ENCODE data around the gene PTPRN2. TPM values are rescaled to one million over a fixed set of nuclear protein-coding genes. Genes with fewer than 3 reads are reported as not detected.

PTPRN2 gene
- total and polyA plus RNA-seq, 7 donors, result 3.2 to 7.1 (median 5.5) TPM

DNA sequence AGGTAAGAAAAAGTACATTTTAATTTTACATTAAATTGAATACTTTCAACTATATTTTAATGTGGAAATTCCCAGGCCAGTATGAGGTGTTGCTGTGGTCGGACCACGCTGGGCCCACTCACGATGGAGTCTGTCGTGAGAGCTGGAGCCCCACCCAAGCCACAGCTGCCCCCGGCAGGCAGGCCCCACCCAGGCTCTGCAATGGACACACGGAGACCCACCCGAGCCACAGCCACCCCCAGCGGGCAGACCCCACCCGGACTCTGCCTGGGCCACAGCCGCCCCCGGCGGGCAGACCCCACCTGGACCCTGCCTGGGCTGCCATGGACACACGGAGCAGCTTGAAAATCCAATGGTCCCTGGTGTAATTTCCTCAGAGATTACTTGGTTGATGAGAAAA lies 141.3 kb downstream of the PTPRN2 start:
- TF ChIP-seq POLR2AphosphoS5 (IDR thresholded peaks at IDR 0.05), result no peak
- no peak for TF ChIP-seq POLR2A (IDR thresholded peaks at IDR 0.05)
- TF ChIP-seq, protein P1, sequence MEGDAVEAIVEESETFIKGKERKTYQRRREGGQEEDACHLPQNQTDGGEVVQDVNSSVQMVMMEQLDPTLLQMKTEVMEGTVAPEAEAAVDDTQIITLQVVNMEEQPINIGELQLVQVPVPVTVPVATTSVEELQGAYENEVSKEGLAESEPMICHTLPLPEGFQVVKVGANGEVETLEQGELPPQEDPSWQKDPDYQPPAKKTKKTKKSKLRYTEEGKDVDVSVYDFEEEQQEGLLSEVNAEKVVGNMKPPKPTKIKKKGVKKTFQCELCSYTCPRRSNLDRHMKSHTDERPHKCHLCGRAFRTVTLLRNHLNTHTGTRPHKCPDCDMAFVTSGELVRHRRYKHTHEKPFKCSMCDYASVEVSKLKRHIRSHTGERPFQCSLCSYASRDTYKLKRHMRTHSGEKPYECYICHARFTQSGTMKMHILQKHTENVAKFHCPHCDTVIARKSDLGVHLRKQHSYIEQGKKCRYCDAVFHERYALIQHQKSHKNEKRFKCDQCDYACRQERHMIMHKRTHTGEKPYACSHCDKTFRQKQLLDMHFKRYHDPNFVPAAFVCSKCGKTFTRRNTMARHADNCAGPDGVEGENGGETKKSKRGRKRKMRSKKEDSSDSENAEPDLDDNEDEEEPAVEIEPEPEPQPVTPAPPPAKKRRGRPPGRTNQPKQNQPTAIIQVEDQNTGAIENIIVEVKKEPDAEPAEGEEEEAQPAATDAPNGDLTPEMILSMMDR (IDR thresholded peaks at IDR 0.05), result no peak
- no peak for TF ChIP-seq EP300 (IDR thresholded peaks at IDR 0.05)
- no peak for DNase-seq
- Histone ChIP-seq H3K27me3 (no peaks in the 10 kb centered on the region), H3K4me3 (no peak overlapping the region), H3K27ac (no peak overlapping the region), H3K36me3 (no peaks in the 10 kb centered on the region), H3K9me3 (no peaks in the 10 kb centered on the region), H3K4me1 (no peaks in the 10 kb centered on the region)
- WGBS, 2 donors, result 76 to 89% methylated on average over 13 of the region's 13 CpGs
- intact Hi-C loops (cut with DNase I), result no loop called here

DNA sequence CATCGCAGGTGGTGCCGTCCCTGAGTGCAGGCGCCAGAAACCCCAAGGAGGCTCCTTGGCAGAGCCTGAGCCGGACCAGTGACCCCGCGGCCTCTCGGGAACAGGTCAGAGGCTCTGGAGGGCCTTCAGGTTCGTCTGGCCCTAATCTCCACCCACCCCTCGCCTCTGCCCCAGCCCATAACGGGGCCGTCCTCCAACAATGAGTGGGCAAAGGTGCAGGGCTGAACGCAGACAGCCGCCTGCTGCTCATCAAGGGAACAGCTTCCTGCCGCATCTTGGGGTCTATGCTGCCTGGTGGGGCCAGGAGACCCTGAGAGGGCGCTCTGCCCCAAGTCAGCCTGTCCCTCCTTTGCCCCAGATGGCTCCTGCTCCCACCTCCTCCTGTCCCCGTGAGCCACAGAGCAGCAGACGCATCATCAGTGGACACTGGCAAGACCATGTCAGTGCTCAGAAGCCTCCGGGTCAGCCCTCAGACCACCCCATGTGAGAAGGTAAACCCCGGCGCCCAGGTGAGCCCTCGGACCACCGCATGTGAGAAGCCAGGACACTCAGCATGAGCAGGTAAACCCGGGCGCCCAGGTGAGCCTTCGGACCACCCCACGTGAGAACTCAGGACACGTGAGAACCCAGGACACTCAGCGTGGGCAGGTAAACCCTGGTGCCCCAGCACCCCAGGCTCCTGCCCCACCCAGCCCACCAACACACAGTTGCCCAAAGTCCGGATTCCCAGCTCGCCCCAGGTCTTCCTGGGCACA lies 142.0 kb downstream of the PTPRN2 start:
- H3K4me3 ChIP-seq, result no peak overlapping the region
- H3K27ac ChIP-seq, result no peak overlapping the region
- DNase-seq, result no peak
- H3K36me3 ChIP-seq, result no peaks in the 10 kb centered on the region
- 85 to 89% methylated on average over 30 of the region's 30 CpGs for WGBS, 2 donors
- no peaks in the 10 kb centered on the region for H3K4me1 ChIP-seq
- intact Hi-C loops (cut with DNase I), result no loop called here
- TF ChIP-seq EP300 (IDR thresholded peaks at IDR 0.05), result no peak
- no peak for TF ChIP-seq POLR2AphosphoS5 (IDR thresholded peaks at IDR 0.05)
- TF ChIP-seq POLR2A (IDR thresholded peaks at IDR 0.05), result no peak
- H3K9me3 ChIP-seq, result no peaks in the 10 kb centered on the region
- H3K27me3 ChIP-seq, result no peaks in the 10 kb centered on the region

DNA sequence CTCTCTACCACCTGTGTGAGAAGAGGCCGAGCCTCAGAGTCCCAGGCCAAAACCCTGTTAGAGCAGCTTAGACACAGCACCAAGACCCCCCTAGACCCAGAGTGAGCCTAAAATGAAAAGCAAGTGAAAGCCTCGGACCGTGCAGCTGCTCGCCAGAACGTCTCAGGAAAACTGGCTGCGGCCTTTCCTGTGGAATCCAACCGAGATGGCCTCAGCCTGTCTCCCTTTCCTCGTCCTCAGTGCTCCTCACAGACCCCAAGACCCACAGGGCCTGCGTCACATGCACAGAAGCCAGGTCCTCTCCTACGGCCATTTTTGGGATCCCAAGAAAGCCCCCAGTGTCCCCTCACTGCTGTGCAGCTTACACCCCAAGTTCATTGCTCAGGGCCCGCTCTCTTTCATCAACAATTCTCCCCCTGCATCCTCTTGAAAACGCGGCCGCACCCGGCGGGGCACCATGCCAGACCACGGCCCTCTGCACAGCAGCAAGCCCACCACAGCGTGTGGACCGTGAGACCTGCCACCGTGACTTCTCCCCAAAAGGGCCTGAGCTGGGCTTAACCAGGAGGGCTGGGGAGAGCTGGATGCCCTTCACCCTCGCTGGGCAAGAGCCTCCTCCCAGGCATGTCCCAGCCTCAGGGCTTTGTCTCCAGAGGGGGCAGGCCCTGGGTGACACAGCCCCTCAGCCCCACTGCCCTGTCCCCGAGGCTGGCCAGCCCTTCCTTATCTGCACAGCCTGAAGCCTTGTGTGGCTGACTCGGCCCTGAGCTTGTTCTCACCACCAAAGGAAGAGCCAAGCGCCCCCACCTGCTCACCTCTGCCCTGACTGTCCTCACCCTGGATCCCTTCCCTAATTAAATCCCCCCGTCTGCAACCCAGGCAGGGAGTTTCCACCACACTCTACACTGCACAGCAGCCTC lies 142.9 kb downstream of the PTPRN2 start:
- Histone ChIP-seq H3K9me3 (no peaks in the 10 kb centered on the region), H3K27me3 (no peaks in the 10 kb centered on the region), H3K27ac (no peak overlapping the region), H3K36me3 (no peaks in the 10 kb centered on the region), H3K4me3 (no peak overlapping the region), H3K4me1 (no peaks in the 10 kb centered on the region)
- intact Hi-C loops (cut with DNase I), result no loop called here
- TF ChIP-seq, protein P1 (IDR thresholded peaks at IDR 0.05), result no peak
- TF ChIP-seq POLR2AphosphoS5 (IDR thresholded peaks at IDR 0.05), result no peak
- no peak for TF ChIP-seq EP300 (IDR thresholded peaks at IDR 0.05)
- TF ChIP-seq POLR2A (IDR thresholded peaks at IDR 0.05), result no peak
- DNase-seq, result no peak
- WGBS, 2 donors, result 83 to 87% methylated on average over 25 of the region's 25 CpGs

DNA sequence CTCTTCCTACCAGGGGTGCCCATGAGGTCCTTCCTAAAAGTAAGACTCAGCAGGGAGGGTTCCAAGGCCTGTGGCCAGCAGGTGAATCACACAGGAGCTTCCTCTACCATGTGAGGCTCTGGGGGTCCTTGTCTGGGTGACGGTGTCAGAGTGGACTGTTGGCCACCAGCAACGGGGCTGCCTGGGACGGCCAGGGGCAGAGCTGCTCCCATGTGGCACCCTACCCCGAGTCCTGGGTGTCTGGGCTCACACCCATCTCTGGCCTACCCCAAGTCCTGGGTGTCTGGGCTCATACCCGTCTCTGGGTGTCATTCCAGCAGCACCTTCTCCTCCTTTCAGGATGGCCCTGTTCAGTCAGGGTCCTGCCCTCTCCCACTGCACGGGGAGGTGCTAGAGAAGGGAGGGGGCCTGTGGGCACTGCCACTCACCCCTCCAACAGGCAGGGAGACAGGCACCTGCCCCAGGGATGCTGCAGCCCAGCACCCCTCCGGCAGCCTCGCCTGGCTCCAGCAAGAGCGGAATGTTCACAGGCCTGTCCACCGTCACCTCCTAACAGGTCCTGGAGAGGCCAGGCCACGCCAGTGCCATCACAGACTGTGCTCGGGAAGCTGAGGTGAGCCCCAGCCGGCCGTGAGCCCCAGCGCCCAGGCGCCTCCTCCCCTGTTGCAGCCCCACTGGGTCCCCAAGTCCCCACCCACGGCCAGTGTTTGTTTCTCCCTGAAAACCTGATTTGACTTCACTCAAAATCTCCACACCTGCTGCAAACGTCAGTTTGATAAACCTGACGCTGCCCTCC lies 143.7 kb downstream of the PTPRN2 start:
- no peaks in the 10 kb centered on the region for H3K27me3 ChIP-seq
- no peaks in the 10 kb centered on the region for H3K4me1 ChIP-seq
- intact Hi-C loops (cut with DNase I), result no loop called here
- 87 to 90% methylated on average over 19 of the region's 19 CpGs for WGBS, 2 donors
- no peak for DNase-seq
- TF ChIP-seq POLR2AphosphoS5 (IDR thresholded peaks at IDR 0.05) (no peak), POLR2A (IDR thresholded peaks at IDR 0.05) (no peak), EP300 (IDR thresholded peaks at IDR 0.05) (no peak)
- TF ChIP-seq, protein P1 (IDR thresholded peaks at IDR 0.05), result no peak
- H3K36me3 ChIP-seq, result no peaks in the 10 kb centered on the region
- H3K4me3 ChIP-seq, result no peak overlapping the region
- no peaks in the 10 kb centered on the region for H3K9me3 ChIP-seq
- no peak overlapping the region for H3K27ac ChIP-seq

Measured in sigmoid colon (tissue), 7 donors.